GM19468 (cell line): Measurements from ENCODE around the gene BRICD5.

Experiments
- ATAC-seq: cut with Tn5 transposase; IDR thresholded peaks from one replicate; pipeline ENCODE4 v1.9.1; 2021; ENCODE audit warnings: mild to moderate bottlenecking, moderate library complexity, moderate number of reproducible peaks; ENCODE audit not compliant: unreplicated experiment; ENCODE audit errors: extremely low read depth

The BRICD5 gene

GRCh38 chr16:2186505-2186904 lies 24.2 kb downstream of the BRICD5 start:
- no peak for ATAC-seq

GRCh38 chr16:2186064-2186463 lies 24.6 kb downstream of the BRICD5 start:
- ATAC-seq = no peak

- no peak for ATAC-seq
Observed at GRCh38 chr16:2184962-2185361, 25.7 kb downstream of the BRICD5 start.

- no peak for ATAC-seq
Observed at GRCh38 chr16:2184346-2184745, 26.3 kb downstream of the BRICD5 start.

- ATAC-seq = no peak
Observed at GRCh38 chr16:2183671-2184070, 27.0 kb downstream of the BRICD5 start.

GRCh38 chr16:2181952-2182351 lies 28.7 kb downstream of the BRICD5 start:
- ATAC-seq = no peak

- no peak for ATAC-seq
Observed at GRCh38 chr16:2180962-2181923, 29.4 kb downstream of the BRICD5 start.

- ATAC-seq = no peak
Observed at GRCh38 chr16:2180461-2180860, 30.2 kb downstream of the BRICD5 start.

- ATAC-seq = no peak
Observed at GRCh38 chr16:2179576-2179975, 31.1 kb downstream of the BRICD5 start.

GRCh38 chr16:2179107-2179501 lies 31.6 kb downstream of the BRICD5 start:
- ATAC-seq = no peak

GRCh38 chr16:2178321-2179106 lies 32.1 kb downstream of the BRICD5 start:
- ATAC-seq = no peak

GRCh38 chr16:2177561-2177960 lies 33.1 kb downstream of the BRICD5 start:
- ATAC-seq = no peak

GRCh38 chr16:2177101-2177500 lies 33.6 kb downstream of the BRICD5 start:
- no peak for ATAC-seq

- no peak for ATAC-seq
Observed at GRCh38 chr16:2176047-2176446, 34.6 kb downstream of the BRICD5 start.

- no peak for ATAC-seq
Observed at GRCh38 chr16:2175454-2175853, 35.2 kb downstream of the BRICD5 start.

GRCh38 chr16:2174396-2175131 lies 36.1 kb downstream of the BRICD5 start:
- no peak for ATAC-seq

GRCh38 chr16:2173916-2174315 lies 36.7 kb downstream of the BRICD5 start:
- ATAC-seq = no peak

- ATAC-seq = no peak
Observed at GRCh38 chr16:2173366-2173765, 37.3 kb downstream of the BRICD5 start.

GRCh38 chr16:2172688-2173335 lies 37.9 kb downstream of the BRICD5 start:
- ATAC-seq = no peak

GRCh38 chr16:2171601-2172178 lies 39.0 kb downstream of the BRICD5 start:
- ATAC-seq = no peak
